OCI-LY3 (cell line): ENCODE data around the gene DDTL.

Source experiments
- EZH2phosphoT487 ChIP-seq: fragments of 200-600 bp; shearing (Covaris generic); IDR thresholded peaks from 2 replicates; pipeline ENCODE4 v1.6.1; 2018; ENCODE audit warnings: antibody characterized with exemption, mixed run types, low read depth
- TF ChIP-seq, protein P1 (sequence below): fragments of 200-600, 300-600 bp; sonication (generic); IDR thresholded peaks from 2 replicates; pipeline ENCODE4 v1.5.1; 2014; ENCODE audit warnings: antibody characterized with exemption, low read length, low read depth

DNA sequence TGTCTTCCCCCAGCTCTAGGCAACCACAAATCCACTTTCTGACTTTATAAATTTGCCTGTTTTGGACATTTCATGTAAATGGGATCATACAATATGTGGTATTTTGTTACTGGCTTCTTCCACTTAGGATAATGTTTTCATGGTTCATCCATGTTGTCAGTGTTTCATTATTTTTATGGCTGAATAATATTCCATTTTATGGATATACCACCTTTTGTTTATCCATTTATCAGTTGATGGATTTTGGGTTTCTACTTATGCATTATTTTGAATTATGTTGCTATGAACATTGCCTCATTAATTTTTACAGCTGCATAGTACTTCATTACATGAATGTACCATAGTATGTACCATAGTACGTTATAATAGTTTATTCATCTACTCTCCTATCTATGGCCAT is 49.5 kb downstream of the DDTL start:
- TF ChIP-seq, protein P1, sequence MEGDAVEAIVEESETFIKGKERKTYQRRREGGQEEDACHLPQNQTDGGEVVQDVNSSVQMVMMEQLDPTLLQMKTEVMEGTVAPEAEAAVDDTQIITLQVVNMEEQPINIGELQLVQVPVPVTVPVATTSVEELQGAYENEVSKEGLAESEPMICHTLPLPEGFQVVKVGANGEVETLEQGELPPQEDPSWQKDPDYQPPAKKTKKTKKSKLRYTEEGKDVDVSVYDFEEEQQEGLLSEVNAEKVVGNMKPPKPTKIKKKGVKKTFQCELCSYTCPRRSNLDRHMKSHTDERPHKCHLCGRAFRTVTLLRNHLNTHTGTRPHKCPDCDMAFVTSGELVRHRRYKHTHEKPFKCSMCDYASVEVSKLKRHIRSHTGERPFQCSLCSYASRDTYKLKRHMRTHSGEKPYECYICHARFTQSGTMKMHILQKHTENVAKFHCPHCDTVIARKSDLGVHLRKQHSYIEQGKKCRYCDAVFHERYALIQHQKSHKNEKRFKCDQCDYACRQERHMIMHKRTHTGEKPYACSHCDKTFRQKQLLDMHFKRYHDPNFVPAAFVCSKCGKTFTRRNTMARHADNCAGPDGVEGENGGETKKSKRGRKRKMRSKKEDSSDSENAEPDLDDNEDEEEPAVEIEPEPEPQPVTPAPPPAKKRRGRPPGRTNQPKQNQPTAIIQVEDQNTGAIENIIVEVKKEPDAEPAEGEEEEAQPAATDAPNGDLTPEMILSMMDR = no peak
- TF ChIP-seq EZH2phosphoT487 = no peak
